HG02970 (cell line): ENCODE data around the gene PRSS8.

ENCODE experiments used
- ATAC-seq: cut with Tn5 transposase; IDR thresholded peaks from one replicate; pipeline ENCODE4 v1.9.1; 2021; ENCODE audit warnings: mild to moderate bottlenecking, moderate library complexity, moderate number of reproducible peaks; ENCODE audit not compliant: unreplicated experiment, low FRiP score

PRSS8 gene

DNA sequence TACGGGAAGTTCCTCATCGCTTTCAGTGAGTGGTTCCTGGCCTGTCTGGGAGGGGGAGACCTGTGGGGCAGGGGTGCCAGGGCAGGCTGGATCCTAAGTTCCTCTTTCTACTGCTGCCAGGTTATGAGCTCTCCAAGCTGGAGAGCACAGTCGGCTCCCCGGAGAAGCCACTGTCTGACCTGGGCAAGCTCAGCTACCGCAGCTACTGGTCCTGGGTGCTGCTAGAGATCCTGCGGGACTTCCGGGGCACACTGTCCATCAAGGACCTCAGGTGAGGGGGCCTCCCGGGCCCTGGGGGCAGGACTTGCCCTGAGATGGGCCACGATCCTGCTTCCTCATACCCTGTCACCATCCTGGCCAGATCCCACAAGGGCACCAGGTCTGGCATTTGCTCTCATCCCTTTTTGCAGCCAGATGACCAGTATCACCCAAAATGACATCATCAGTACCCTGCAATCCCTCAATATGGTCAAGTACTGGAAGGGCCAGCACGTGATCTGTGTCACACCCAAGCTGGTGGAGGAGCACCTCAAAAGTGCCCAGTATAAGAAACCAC, 5.1 kb downstream of the PRSS8 start:
- no peak for ATAC-seq

DNA sequence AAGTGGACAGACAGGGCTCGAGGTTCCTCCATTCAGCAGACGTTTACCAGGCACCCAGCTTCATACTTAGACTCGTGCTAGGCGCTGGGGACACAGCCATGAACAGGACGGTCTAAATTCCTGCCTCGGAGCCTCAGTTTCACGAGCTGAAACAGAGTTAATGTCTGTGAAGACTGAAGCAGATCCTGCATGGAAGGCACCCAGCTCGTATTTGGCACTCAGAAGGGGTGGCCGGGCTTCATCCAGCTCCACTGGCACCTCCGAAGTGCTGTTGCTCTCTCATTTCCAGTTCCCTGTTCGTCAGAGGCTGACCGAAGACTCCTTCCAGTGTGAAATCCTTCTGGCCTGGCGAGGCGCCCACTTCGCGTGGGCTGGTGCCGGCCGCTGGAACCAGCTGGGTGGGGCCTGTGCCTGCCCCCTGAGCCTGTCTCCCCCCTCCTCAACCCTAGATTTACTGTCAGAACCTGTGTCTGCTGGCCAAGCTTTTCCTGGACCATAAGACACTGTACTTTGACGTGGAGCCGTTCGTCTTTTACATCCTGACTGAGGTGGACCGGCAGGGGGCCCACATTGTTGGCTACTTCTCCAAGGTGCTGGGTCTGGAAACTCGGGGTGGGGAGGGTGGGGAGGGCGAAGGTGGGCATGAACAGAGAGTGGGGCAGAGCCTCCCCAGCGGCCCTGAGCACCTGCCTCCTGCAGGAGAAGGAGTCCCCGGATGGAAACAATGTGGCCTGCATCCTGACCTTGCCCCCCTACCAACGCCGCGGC, 5.8 kb downstream of the PRSS8 start:
- no peak for ATAC-seq

DNA sequence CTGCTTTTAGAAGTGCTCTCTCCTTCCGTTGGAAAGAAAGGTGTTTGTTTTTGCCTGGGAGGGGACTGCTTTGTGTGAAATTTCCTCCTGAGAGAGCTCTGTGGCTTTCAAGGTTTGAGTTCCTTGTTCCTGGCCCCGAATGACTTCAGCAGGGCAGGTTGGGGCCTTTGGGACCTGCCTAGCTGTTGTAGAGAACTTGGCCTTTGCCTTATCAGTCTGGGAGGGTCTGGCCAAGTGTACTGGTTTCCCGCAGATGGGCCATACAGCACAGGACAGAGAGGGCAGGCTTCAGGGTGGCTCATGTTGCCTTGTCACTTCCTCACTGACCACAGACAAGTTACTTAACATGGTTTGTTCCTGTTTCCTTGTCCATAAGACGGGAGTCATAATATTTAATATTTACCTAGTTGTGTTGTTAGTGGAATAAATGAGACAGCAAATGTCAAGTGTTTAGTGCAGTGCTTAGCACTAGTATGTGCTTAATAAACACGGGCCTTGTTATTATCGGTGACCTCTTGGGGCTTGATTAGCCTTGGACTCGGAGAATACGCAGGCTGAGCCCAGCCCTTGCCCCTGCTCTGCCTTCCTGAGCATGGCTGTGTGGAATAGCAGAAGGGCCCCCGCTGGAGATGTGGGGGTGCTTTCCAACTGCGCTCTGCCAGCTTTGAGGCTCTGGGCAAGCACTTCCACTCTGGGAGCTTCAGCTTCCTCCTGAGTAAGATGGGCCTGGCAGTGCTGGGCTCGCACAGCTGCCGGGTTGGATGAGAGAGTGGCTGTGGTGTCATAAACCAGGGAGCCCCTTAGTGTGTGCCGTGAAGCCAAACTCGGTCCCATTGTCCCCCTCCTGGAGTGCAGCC, 6.6 kb downstream of the PRSS8 start:
- ATAC-seq, result no peak

DNA sequence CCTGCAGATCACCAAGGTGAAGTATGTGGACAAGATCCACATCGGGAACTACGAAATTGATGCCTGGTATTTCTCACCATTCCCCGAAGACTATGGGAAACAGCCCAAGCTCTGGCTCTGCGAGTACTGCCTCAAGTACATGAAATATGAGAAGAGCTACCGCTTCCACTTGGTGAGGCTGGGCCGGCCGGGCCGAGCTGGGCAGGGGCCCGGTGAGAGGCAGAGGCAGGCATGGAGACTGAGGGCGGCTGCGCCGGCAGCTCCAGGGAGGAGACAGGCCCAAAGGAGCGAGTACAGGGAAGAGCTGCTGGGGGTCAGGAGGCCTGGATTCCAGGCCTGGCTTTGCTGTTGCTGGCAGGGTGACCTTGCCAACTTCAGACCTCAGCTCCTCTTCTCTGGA, 8.3 kb downstream of the PRSS8 start:
- no peak for ATAC-seq

DNA sequence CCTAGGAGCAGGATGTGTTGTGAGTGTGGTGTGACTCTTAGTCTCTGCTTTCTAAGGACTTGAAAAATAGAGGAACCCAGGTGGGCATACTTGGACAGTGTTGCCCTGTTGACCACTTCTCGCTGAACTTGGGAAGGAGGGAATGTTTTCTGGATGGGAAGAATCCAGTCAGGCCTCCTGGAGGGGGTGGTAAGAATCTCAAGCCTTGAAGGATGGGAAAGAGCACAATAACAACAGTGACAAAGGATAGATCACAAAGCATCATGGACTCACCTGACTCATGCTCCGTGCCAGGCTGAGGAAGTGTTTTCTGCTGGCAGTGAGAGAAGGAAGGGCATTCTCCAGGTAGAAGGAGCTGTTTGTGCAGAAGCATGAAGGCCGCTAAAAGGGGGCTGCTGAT, 9.7 kb downstream of the PRSS8 start:
- ATAC-seq, result no peak

DNA sequence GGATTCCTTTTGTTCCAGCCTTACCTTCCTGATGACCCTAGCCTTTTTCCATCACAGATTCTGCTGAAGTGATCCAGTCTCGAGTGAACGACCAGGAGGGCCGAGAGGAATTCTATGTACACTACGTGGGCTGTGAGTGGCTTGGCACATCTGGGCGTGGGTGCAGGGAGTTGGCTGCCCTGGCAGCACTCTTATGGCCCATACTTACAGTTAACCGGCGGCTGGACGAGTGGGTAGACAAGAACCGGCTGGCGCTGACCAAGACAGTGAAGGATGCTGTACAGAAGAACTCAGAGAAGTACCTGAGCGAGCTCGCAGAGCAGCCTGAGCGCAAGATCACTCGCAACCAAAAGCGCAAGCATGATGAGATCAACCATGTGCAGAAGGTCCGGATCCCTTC, 15.4 kb downstream of the PRSS8 start:
- ATAC-seq, result no peak

DNA sequence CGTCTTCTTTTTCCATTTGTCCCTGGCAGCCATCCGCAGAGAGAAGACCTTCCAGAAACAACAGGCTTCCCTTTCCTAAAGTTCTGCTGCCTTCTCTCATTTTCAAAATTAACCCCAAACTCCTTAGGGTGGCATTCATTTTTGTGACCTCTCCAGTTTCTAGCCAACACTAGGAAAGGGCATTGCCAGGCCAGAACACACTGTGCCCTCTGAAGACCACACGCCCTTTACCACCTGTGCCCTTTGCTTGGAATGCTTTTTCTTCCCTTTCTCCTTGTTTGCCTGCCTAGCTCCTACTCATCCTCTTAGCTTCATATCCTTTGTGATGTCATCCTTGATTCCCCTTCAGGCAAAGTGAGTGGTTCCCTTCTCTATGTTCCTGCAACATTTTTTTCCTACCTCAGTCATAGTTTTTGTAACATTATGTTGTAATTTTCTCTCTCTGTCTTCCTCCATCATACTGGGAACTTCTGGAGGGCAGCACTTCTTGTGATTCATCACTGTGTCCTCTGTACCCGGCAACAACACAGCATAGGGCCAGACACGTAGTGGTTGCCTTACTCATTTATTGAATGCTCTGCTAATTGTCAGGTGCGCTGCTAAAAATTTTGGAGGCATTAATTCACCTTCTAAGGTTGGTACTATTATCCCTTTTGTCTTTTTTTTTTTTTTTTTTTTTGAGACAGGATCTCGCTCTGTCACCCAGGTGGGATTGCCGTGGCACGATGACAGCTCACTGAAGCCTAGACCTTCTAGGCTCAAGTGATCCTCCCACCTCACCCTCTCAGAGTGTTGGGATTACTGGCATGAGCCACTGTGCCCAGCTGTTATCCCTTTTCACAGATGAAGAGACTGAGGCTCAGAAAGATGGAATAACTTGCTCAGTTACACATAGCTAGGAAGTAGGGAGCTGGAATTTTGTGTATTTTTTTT, 17.0 kb downstream of the PRSS8 start:
- no peak for ATAC-seq

DNA sequence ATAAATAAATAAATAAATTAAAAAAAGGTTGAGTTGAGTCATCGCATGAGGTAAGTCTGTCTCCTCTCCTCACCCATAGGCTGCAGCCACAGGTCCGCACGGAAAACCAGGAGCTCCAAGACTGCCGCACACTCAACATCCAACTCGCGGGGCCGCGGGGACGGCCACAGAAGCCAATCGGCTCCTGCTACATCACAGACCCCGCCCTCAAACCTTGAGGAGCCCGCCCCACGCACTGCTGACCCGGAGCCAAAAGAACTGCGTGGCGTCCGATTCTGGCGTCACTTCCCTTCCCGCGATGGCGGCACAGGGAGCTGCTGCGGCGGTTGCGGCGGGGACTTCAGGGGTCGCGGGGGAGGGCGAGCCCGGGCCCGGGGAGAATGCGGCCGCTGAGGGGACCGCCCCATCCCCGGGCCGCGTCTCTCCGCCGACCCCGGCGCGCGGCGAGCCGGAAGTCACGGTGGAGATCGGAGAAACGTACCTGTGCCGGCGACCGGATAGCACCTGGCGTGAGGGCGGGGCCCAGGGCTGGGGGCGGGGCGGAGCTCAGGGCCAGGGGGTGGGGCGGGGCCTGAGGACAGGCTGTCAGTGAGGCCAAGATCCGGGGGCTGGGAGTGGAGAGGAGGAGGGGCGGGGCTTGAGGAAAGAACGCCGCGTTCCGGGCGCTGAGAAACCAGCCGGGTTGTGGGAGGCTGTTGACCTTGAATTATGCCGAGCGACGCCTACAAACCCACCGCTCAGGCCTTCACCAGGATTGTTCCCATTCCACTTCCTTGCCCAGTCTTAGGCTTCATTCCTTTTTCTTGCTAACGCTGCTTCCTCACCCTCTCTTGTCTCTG, 17.9 kb downstream of the PRSS8 start, which contains the start of gene KAT8:
Gene KAT8, plus strand, starts transcription at position 281 of the 839 bp plus-strand sequence. Its CDS starts 18 bp downstream, at position 299.
- peak; percentile 87 for ATAC-seq

DNA sequence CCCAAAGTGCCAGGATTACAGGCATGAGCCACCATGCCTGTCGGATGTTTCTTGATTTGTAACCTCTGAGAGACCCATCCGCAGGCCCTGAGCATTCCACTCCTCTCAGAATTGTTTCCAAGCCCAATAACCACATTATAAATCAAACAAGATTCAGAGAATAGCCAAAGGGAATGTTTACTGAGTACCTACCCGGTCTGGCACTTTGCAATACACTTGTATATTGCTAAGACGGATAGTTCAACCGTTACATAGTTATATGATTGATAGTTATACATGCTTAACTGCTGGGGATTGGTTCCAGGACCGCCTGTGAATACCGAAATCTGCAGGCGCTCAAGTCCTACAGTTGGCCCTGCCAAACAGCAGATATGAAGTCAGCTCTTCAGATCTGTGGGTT, 21.1 kb downstream of the PRSS8 start:
- ATAC-seq, result no peak

DNA sequence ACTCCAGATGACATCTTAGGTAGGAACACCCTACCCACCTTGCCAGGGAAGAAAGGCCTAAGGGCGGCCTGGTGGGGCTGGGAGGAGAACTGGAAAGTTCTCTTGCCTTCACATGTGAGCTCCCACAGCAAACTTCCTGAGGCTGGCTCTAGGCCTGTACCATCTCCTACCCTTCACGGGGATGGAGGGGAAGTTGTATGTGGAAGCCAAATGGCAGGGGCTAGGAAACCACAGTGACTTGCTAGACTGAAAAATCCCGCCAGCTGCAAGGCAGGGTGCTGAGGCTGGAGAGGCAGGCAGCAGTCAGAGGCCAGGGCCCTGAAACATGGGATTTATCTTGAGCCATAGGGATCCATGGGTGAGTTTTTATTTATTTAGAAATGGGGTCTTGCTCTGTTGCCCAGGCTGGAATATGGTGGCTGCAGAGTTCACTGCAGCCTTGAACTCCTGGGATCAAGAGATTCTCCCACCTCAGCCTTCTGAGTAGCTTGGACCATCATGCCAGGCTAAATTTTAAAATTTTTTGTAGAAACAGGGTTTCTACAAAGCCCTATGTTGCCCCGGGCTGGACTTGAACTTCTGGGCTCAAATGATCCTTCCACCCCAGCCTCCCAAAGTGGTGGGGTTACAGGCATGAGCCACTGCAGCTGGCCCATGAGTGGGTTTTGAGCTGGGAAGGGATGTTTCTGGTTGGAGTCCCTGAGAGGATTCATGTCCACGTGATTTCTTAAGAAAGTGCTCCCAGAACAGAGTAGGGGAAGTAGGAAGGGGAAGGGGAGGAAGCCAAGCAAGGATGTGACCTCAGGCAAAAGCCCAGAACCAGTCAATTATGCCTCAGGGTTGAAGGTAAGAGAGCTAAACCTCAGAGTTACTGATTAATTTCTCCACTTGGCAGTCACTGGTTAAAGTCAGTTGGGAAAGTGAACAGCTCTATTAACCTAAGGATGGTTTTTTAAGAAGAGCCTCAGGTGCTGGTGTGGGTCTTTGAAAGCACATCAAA, 22.1 kb downstream of the PRSS8 start:
- ATAC-seq, result no peak

DNA sequence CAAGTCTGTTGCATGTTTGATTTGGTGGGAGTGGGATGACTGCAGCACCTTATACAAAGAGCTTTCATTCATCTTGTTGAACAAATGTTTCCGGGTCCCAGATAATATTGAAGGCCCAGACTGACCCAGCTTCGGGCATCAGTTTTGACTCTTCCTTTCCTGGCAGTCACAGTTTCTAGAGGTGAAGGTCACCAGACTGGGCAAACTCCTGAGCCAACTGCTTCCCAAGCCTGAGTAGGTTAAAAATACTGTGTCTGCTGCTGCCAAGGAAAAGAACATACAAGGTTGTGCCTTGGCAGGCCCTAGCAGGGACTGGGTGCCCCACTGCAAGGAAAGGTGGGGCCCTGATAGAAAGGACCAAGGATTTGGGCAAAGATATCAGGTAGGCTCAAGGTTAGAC, 22.8 kb downstream of the PRSS8 start:
- ATAC-seq, result no peak

DNA sequence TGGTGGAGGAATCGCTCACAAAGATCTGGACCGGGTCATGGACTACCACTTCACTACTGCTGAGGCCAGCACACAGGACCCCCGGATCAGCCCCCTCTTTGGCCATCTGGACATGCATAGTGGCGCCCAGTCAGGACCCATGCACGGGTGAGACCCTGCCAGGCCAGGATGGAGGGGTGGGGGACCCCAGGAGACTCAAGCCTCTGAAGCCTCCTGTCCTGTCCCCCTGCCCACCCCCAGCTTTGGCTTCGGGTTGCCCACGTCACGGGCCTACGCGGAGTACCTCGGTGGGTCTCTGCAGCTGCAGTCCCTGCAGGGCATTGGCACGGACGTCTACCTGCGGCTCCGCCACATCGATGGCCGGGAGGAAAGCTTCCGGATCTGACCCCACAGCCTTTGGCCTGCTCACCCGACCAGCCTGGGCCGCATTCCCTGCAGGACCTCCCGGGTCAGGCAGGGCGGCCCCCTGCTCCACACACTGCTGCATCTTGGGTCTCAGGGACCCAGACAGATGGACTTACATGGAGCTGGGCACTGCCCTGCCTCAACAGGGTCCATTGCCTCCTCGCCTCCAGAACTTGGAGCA, 23.6 kb downstream of the PRSS8 start:
- no peak for ATAC-seq

DNA sequence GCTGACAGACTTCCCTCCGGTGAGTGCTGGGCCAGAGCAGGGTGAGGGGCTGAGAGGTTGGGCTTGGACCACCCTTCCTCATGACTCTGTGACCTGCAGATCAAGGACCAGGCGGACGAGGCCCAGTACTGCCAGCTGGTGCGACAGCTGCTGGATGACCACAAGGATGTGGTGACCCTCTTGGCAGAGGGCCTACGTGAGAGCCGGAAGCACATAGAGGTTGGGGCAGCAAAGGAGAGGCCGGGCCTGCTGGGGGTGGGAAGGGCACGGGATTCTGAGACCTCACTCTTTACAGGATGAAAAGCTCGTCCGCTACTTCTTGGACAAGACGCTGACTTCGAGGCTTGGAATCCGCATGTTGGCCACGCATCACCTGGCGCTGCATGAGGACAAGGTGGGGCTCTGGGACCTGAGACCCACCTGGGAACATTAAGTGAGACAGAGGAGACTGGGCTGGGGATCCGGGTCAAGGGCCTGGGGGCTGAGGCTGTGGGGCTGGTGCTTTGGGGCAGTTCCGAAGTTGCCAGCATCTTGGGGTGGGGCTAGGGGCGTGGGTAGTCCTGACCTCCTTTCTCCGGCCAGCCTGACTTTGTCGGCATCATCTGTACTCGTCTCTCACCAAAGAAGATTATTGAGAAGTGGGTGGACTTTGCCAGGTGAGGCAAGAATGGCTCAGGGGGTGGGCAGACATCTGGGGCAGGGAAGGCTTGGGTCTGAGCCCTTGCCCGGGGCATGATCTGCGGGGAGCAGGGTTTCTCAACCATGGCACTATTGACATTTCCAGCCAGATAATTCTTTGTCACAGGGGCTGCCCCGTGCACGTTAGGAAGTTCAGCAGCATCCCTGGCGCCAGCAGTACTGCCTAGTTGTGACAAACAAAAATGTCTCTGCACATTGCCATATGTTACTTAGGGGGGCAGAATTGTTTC, 25.2 kb downstream of the PRSS8 start:
- ATAC-seq, result no peak

DNA sequence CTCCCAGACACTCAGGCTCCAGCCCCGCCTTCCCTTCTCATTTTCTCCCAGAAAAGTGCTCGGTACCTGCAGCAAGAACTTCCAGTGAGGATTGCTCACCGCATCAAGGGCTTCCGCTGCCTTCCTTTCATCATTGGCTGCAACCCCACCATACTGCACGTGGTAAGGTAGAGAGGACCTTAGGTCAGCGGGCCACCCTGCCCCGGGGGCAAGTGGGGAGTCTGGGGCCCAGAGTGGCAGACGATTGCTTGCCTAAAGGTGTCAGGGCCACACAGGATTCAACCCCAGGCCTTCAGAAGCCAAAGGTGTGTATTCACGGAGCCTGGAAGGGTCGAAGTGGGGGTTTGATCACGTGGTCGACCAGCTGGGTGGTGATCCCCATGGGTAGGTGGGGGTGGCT, 25.9 kb downstream of the PRSS8 start:
- no peak for ATAC-seq

DNA sequence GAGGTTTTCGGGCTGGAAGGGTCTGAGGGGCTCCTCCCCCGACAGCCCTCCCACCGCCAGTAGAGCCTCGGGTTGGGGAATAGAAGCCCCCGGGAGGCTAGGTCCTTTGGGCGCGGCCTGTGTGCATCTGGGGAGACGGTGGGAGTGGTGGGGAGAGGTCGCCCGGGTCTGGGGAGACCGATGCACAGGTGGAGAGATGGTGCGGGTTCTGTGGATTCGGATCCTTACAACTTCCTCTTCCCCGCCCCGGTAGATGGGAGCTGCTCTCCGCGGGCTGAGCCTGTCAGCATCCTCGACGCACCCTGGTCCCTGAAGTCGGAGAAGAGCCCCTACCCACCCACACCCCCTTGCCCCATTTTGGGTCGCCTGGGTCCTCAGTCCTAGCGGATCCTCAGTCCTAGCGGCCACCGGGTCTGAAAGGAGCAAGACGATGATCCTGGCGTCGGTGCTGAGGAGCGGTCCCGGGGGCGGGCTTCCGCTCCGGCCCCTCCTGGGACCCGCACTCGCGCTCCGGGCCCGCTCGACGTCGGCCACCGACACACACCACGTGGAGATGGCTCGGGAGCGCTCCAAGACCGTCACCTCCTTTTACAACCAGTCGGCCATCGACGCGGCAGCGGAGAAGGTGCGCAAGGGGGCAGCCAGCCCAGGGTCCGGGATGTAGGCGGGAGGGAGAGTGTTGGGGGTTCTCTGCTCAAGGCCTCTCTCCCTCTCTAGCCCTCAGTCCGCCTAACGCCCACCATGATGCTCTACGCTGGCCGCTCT, 26.6 kb downstream of the PRSS8 start:
- no peak for ATAC-seq
